Stimulated activated CD8-positive, alpha-beta memory T cell treated with anti-CD3 and anti-CD28 coated beads, Interleukin-15, amount 100 ng/mL, for 48 hours (primary cell): ENCODE data around the gene GABARAPL2.
A peak's percentile ranks its signal among the peaks of the same experiment; 100 is the strongest.
"Not testable (repeated sequence)": the region's sequence is repeated elsewhere in the genome, so short reads cannot be mapped to it uniquely, and the experiment has no call there.

Source experiments
- DNase-seq, 2 donors: peaks; one replicate each; pipeline ENCODE4 v3.0.0-alpha.2; 2020; ENCODE audit warnings: low read depth in 2 of 2

Gene GABARAPL2, protein sequence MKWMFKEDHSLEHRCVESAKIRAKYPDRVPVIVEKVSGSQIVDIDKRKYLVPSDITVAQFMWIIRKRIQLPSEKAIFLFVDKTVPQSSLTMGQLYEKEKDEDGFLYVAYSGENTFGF

DNA sequence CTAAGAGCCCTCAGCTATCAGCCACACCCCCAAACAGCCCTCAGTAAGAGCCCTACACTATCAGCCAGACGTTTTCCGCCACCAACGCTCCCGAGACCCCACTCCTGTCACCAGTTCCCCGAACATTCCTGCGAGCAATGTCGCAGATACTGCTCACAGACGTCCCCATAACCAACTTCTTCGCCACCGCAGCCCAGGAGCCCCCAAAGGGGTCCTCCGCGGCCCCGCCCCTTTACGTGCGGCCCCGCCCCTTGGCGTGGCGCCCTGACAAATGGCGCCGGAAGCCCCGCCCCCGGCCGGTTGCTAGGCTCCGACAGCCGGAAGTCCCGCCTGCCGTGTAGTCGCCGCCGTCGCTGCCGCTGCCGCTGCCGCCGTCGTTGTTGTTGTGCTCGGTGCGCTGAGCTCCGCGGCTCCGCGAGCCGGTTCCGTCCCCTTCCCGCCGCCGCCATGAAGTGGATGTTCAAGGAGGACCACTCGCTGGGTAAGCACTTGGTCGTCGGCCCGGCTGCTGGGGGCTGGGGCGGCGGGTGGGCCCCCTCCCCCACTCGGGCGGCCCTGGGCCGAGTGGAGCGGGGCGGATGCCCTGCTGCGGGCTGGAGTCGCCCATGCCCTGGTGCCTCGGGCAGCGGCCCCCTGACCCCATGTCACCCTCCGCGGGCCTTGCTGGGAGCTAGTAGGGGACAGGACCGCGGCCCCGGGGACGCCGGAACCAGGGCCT, at the start of gene GABARAPL2:
Gene GABARAPL2 (plus strand): TSS at position 340 of the 718 bp plus-strand sequence. CDS start 108 bp downstream, at position 448.
- peak; percentile 84 to 85 for DNase-seq

GRCh38 chr16:75519175-75519574, 47.0 kb upstream of the GABARAPL2 start:
- no peak for DNase-seq

DNA sequence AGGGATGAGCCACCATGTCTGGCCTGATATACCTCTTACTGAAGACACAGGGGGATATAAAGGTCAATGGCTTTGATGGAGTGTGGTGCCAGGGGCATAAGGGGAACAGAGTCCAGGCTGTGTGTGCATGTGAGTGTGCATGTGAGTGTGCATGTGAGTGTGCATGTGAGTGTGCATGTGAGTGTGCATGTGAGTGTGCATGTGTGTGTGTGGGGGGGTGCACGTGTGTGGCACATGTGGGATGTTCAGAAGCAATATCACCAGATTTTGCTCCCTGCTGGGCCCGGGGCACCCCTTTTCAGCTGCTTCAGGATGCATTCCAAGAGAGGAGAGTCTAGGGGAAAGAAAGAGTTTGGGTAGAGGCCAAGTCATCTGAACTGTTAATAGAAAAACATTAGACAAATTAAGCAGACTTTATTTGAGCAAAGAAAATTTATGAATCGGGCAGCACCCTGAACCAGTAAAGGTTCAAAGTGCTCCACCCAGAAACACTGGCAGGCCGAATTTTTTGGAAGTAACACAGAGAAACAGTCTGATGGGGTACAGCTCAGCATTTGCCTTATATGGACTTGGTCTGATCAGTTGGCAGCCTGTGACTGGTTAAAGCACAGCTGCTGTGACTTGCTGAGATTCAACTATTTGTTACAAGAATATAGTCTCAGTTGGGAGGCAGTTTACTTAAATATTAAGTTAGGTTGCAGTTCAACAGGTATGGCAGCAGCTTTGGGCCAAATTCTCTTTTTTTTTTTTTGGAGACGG, 40.0 kb upstream of the GABARAPL2 start:
- no peak for DNase-seq

- DNase-seq: no peak
Observed at GRCh38 chr16:75527825-75528299, 38.3 kb upstream of the GABARAPL2 start.

- DNase-seq: no peak
Observed at GRCh38 chr16:75529056-75529905, 36.9 kb upstream of the GABARAPL2 start.

DNA sequence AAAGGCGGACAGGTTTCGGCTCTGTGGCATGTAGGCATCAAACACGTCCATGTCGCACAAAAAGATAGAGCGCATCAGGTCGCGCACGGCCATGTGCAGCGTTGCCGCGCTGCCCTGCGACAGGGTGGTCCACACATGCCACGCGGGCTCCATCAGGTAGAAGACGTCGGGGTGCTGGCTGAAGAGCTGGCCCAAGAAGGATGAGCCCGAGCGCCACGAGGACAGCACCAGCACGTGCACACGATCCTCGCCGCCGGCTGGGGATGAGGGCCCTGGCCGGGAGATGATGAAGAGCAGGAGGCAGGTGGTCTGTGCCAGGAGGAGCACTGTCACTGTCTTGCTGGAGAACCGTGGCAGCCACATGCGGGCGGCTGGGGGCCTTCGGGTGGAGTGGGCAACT, 36.2 kb upstream of the GABARAPL2 start:
- DNase-seq: no peak

DNA sequence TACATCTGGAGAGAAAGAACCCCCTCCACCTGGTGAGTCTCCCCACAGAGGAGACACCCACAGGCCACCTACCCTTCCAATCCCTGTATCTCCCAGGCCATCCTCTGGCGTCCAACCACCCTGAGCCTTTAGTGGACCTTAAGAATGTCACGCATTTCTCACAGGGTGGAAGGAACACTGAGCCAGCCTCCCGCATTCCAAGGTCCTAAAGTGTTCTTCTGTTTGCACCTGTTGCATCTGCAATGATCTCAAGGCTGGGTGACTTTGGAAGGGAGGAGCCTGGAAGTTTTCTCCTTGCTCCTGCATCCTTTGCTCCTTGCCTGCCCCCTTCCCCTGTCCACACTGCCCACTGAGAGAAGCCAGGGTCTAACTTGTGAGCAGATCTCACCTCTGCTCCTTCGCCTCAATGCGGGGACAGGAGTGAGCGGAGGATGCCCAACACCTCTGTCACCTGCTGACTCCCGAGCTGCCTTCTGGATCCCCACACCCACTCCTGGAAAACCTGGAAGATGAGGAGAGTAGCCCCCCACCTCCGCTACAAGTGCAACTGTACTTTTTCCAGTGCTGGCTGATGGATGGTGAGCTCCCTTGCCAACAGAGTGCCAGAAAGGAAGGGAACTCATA, 33.9 kb upstream of the GABARAPL2 start:
- DNase-seq: no peak

DNA sequence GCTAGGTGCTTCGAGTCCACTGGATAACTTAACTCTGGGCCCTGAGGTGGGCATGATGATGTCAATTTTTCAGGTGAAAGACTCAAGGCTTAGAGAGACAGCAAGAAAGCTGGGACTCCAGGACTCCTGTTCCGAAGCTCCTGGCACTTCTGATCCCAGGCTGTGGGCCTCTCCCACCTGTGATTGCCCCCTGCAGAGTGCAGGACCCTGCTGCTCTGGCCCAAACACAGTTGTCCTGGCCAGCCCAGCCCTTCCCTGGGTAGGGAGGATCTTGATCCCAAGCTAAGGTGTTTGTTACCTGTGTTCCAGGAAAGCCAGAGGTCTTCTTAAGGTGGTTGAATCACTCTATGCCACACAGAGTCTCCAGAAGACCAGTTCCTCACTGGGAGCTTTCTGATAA, 33.4 kb upstream of the GABARAPL2 start:
- DNase-seq: no peak

DNA sequence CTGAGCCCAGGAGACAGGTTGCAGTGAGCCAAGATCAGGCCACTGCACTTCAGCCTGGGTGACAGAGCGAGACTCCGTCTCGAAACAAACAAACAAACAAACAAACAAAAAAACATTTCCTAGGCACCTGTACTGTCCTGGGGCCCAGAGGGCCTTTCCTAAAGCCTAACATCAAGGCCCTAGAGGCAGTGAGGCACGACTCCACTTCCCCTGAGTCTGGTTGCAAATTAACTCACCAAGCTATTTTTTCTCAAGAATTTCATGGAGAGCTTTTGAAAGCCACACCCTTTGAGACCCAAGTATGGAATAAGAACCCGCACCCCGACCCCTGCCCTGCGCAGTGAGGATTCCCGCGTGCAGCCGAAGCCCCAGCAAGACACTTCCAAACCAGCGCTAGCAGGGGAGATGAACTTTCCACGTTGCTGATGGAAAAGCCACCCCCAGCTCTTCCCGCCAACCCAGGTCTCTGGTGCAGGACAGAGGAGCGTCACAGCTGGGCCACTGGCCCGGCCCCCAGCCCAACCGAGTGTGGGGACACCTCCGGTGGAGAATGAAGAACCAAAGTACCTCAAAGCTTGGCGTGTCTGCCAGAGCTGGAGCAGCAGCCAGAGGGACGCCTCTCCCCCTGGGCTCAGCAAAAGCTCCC, 31.5 kb upstream of the GABARAPL2 start:
- no peak for DNase-seq

GRCh38 chr16:75535211-75535843, 30.9 kb upstream of the GABARAPL2 start:
- DNase-seq: no peak

DNA sequence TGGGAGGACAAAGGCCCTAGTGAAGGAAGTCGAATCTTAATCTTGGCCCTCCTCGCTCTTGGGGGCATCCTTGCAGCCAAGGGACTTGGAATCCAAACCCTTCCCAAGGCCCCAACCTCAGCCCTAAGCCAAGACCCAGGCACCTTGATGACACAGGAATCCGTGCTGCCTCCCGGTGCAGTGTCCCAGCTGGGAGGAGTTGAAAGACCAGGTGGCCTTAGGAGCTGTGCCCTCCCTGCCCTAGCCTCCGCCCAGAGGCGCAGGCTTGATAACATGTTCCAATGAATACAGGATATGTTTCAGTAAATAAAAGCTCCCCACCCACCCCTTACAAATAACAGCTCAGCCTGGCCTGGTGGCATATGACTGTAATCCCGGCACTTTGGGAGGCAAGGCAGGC, 30.3 kb upstream of the GABARAPL2 start, which contains the start of gene CHST5:
Gene CHST5 (minus strand): TSS at position 208 of the 400 bp plus-strand sequence. CDS start 5,724 bp downstream, outside the sequence.
- DNase-seq: no peak

- DNase-seq: no peak
Observed at GRCh38 chr16:75537776-75538175, 28.4 kb upstream of the GABARAPL2 start.

DNA sequence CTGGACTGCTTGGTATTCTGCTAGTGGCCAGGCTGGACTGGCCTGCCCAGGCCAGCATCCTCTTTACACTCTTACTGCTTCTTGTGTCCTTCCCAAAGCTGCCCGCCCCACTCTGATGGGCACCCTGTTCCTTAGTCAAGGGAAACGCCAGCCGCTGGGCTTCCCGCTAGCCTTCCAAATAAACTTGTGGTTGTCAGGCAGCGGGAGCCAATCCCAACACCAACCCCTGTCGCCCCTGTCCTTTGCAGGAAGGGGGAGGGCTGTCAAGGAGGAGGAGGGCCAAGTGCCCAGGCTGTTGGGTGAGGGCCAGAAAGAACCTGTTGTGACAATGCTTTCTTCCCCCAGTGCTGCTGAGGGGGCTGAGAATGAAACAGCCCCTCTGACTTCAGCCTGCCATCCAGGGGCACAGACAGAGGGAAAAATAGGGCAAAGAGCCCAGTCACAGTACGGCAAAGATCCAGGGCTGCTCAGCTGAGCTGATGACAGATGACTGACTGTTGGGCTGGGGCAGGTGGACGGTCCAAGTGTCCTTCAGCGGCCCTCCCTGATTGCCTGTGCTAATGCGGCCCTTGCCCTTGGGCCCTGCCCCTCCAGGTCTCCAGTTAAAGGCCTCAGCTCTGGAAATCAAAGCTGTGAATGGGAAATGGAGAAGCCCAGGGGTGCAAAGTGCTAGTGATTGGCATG, 27.2 kb upstream of the GABARAPL2 start:
- DNase-seq: not testable (repeated sequence)

GRCh38 chr16:75541236-75541635, 24.9 kb upstream of the GABARAPL2 start:
- no peak for DNase-seq

DNA sequence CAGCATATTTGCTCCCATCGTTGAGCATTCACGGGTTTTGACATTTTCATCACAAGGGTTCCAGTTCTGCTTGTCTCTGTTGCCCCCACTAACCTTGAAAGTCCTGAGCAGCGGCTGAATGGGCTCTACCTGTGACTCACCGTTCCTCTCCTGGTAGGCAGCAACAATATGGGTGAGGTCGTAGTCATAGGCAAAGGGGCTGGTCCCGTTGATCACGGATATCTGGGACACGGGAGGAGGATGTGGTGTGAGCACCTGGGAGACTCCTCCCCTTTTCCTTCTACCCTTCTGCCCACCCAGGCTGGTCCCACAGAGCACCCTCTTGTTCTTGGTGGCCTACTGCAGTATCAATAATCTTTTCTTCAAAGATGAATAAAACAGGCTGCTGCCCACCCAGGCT, 23.7 kb upstream of the GABARAPL2 start:
- DNase-seq: not testable (repeated sequence)

DNA sequence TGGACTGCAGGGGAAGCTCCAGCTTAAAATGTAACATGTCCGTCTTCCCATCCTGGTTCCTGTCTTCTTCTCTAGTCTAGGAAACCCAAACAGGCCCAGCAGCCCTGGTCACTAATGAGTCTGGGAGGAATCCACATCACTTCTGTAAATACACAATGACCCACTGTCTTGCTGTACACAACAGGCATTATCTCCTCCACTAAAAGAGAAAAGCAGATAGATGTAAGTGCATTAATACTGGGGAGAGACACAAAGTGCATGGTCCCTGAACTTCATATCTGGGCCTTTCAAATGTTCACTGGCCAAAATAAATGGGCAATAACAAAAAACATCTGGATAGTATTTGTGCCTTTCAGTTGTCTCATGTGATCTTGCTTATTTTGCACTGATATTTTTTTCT, 20.3 kb upstream of the GABARAPL2 start:
- DNase-seq: not testable (repeated sequence)

GRCh38 chr16:75546293-75546692, 19.9 kb upstream of the GABARAPL2 start:
- no peak for DNase-seq

- not testable (repeated sequence) for DNase-seq
Observed at GRCh38 chr16:75548456-75548855, 17.7 kb upstream of the GABARAPL2 start.

DNA sequence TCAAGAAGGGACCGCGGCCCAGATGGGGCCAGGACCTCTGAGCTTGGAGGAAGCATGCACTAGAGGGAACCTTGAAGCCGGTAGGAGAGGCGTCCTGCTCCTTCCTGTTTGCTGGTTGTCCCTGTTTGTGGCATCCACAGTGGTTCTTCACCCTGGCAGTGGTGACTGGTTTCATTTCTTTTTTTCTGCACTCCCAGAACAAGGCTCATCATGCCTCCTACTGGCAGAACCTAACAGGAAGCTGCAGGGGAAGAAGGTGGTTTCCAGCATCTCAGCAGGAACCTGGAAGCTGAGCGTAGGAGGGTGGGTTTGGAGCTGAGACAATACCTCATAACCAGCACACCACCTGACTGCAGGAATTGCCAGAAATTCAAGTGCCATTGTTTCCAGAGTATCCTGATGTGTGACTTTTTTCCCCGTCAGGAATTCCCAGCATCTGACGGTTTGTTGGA, 15.9 kb upstream of the GABARAPL2 start:
- DNase-seq: no peak
